Stimulated activated naive CD8-positive, alpha-beta T cell treated with anti-CD3 and anti-CD28 coated beads, Interleukin-15, Interleukin-2, amounts not matched to agents 100 U/mL and 50 U/mL, for 24 hours (primary cell): Measurements from ENCODE around the gene PLXDC1.
"Not testable (repeated sequence)": the region's sequence is repeated elsewhere in the genome, so short reads cannot be mapped to it uniquely, and the experiment has no call there.

Source experiments
- ATAC-seq: fragments of 150-1000 bp; cut with Tn5 transposase; one replicate; pipeline ENCODE4 v1.10.0; 2021
- DNase-seq: peaks from one replicate; pipeline ENCODE4 v3.0.0; 2021

The PLXDC1 gene

DNA sequence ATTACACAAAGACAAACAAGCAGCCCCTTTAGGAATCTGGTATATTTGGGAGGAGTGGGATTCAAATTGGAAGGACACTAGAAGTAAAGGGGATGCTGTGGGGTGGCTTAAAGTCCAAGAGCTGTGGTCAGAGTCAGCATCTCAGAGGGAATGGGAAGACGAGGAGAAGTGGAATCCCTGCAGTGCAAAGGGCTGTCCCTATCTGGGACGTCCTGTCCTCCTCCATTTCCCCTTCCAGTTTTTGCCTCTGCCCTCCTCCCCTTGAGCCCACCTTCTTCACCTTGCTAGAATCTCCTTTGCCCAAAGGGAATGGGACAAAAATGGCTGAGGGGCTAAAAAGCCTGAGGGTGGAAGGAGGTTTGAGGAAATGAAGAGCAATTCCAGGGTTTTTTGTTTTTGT lies 4.2 kb upstream of the PLXDC1 start:
- ATAC-seq (no peak), DNase-seq (no peak)

DNA sequence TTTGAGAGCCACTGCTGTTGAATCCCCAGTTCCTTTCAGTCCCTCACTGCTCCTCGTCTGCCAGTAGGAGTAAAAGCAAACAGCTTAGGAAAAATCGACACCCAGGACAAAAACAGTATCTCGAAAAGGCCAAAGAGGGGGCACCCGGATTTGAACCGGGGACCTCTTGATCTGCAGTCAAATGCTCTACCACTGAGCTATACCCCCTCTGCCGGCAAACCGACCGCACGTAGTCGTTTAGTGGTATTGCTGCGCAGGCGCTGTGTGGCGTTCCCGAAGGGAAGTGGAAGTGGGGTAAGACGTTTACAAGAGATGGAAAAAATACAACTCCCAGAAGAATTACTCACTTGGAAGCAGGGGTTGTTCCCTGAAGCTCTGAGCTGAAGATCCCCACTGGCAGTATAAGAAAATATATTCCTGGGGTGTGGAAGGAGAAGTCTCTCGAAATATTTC lies 2.2 kb upstream of the PLXDC1 start:
- DNase-seq (peak; percentile 94), ATAC-seq (peak; percentile 48)

DNA sequence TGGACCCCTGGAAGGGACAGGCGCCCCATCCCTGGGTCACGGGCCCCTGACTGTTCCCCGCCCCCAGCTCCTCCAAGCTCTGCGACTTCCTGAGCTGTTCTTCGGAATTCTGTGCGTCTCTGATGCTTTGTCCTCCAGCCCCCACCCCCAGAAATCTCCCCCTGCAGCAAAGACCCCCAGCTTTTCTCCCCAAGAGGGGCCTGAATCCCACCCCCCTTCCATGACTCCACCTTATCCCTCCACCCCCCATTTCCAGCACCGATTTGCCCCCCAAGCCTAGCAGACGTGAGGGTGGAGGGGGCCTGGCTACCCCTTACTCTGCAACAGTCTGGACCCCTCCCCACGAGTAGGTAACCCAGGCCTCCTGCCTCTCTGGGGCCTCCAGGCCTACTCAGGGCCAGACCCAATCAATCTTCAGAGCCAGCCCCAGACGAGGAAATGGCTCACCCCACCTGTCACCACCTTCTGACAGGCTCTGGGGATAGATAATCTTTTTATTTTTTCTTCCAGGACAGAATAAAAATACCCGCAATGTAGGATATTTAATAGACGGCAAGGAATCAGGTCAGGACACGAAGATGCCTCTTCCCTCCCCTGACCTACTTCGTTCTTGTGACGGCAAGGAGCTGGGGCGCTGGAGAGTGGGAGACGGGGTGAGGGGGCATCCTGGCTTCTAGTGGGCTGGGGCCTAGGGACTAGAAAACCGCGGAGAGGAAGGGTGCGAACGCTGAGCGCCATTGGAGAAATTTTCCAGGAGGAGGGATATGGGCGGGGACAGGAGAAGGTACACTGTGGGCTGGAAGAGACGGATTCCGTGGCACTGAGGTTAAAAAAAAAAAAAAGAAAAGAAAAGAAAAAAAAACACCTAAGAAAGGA lies 744 bp upstream of the PLXDC1 start:
- DNase-seq = peak; percentile 30

DNA sequence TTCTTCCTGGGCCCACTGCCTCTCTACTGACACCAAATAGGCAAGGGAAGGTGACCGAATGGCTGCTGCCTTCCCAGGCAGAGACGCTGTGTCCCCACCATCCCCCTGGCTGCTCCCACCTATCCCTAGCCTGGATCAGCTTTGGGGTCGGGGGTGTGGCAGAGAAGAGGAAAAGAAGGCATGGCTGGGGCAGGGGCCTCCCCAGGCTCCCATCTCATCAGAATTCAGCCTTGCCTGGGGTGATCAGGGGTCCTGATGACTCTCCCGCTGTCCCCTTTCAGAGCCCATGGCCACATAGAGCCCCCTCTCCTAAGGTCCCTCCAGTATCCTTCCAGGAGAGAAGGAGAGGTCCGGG lies 665 bp downstream of the PLXDC1 start:
- no peak for DNase-seq
- ATAC-seq = no peak

More for the DNA sequence above, 744 bp upstream of the PLXDC1 start:
- no peak for ATAC-seq

DNA sequence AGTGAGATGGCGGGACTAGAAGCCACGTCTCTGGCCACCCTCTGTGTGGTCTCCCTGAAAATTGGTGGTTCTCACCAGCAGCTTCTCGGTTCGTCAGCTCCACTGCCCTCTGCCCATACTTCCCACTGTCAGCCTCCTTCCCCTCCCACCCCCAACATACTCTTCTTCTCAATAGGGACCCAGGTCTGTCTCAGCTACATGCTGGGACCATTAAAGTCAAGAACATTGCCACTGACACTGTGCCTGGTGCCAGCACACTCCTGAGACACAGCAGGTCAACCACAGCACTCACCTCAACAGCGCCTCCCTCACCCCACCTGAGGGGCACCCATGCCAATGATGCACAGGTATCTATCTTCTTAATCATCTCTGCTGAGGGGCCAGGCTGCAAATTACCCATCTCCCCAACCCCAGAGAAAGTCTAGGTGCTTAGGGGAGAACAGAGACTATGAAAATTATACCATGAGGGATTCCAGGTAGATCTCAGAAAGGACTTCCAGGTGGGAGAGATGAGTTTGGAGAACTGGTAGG lies 1.3 kb downstream of the PLXDC1 start:
- ATAC-seq (no peak), DNase-seq (no peak)

DNA sequence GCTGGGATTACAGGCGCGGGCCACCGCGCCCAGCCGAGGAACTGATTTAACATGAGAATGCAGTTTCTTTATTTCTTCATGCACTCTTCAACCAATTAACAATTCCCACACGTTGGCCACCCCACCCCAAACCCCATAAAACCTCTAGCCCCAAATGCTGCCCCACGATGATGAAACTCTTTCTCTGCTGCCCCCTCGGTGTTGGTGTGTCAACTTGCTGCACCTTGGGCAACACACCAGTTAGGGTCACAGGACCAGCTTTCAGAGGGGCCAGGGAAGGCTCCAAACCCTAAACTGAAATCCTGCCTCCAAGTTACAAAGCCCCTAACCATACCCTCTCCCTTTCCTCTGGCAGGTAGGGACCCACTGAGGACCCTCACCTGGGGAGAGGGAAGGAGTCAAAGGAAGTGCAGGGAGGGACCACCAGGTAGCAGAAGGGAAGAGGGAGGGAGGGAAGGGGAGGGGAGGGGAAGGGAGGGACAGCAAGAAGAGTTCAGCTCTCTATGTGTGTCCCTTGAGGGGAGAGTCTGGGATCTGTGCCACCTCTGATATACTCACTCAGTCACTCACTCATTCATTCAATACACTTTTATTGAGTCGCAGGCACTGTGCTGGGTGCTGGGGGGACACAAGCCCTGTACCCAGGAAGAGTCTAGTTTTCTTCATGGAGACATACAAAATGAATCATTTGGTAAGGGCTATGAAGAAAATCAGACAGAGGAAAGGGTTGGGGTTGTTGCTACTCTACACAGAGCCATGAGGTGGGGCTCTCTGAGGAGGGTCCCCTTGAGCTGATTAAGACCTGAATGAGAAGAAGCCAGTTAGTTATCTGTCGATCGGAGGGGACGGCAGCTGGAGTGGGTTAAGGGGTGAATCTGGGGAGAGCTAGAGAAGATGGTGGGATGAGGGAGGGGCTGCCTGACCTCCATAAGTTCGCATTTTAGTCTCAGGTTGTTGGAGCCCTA lies 3.9 kb downstream of the PLXDC1 start:
- ATAC-seq (no peak), DNase-seq (no peak)

DNA sequence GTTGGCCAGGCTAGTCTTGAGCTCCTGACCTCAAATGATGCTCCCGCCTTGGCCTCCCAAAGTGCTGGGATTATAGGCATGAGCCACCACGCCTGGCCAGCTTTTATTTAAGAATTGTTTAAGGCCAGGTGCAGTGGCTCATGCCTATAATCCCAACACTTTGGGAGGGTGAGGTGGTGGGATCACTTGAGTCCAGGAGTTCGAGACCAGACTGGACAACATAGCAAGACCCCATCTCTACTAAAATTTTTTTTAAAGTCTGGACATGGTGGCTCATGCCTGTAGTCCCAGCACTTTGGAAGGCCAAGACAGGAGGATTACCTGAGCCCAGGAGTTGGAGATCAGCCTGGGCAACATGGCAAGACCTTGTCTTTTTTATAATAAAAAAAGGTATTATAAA lies 5.2 kb downstream of the PLXDC1 start:
- no peak for ATAC-seq
- no peak for DNase-seq

DNA sequence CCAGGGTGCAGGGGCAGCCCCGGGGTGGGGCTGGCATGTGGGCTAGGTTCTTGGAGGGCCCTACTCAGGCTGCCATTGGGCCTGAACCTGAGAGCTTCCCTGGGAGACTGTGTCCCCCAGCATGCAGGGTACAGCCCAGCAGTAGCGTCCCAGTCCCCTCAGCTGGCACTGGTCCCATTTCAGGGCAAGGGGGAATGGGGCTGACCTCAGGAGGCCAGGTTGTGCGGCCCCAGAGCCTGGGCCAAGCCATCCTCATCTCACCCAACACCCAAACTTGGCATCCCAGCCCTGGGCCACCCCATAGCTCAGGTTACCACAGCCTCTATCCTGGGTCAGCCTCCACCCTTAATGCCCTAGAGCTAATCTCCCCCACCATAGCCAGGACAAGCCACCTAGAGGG lies 6.3 kb downstream of the PLXDC1 start:
- ATAC-seq = no peak

DNA sequence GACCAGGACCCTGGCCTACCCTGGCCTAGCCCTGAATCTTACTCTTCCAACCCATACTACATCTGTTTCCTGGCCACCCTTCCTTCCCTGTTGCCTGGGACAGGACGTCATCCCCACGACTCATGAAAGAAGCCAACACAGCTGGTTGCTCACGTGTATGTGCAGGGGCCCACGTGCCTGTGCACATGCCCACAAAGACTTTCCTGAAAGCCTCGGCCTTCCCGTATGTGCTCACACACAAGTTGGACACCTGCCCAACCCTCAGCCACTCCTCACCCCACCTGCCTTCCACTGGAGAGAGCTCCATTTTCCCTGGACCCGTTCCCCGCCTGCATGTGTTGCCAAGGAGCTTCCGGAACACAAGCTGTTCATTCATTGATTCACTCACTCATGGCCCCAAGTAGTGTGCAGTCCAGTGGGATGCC lies 7.0 kb downstream of the PLXDC1 start:
- no peak for DNase-seq
- ATAC-seq = no peak

More for the DNA sequence above, 6.3 kb downstream of the PLXDC1 start:
- no peak for DNase-seq

DNA sequence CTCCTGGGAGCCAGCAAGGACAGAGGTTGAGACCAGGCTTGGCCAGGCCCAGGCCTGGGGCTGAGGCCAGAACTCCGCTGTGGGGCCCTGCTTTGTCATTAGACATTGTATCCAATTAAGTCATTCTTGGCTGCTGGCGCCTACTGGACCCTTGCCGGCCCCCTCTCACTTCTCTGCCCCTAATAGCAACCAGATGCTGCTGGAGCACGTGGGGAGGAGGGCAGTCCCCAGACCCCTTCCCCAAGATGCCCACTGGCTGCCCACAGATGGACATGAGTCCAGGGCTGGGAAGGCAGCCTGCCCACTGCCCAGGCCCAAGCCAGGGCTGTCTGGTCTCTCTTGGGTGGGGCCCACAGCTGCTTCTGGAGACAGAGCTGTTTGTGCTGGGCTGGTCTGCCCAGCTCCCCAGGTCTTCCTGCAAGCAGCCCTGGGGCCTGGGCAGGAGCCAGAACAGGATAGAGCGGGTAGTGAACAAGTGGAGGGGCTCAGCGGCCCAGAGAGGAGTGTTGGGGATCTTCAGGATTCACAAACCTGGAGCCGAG lies 7.8 kb downstream of the PLXDC1 start:
- DNase-seq (no peak), ATAC-seq (no peak)

DNA sequence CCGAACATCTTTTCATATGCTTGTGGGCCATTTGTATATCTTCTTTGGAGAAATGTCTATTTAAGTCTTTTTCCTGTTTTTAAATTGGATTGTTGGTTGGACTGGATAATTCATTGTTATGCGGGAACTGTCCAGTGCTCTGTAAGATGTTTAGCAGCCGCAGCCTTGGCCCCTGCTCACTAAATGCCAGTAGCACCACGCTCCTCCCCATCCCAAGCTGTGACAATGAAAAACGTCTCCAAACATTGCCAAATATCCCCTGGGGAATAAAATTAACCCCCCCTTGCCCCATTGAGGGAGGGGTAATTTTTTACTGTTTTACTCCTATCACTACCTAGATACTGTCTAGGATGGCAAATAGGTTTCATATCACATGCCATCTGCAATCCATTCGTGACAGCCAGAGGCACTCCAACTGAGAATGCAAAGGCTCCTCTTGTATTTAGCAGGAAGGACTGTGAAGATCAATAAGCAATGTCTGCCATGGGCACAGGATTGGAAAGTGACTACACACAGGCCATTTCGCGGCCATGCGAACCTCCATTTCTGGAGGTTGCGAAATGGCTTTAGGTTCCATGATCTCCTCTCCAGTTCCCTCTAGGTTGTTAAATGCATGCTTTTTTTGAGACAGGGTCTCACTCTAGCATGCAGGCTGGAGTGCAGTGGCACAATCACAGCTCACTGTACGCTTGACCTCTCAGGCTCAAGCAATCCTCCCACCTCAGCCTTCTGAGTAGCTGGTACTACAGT lies 9.3 kb downstream of the PLXDC1 start:
- no peak for DNase-seq
- no peak for ATAC-seq

DNA sequence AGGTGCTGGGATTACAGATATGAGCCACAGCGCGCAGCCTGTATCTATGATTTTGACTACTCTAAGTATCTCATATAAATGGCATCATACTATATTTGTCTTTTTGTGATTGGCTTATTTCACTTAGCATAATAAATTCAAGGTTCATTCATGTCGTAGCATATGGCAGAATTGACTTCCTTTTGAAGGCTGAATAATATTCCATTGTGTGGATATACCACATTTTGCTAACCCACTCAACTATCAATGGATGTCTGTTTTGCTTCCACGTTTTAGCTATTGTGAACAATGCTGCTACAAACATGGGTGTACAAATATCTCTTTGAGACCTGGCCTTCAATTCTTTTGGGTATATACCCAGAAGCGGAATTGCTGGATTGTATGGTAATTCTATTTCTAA lies 10.1 kb downstream of the PLXDC1 start:
- no peak for DNase-seq
- no peak for ATAC-seq

DNA sequence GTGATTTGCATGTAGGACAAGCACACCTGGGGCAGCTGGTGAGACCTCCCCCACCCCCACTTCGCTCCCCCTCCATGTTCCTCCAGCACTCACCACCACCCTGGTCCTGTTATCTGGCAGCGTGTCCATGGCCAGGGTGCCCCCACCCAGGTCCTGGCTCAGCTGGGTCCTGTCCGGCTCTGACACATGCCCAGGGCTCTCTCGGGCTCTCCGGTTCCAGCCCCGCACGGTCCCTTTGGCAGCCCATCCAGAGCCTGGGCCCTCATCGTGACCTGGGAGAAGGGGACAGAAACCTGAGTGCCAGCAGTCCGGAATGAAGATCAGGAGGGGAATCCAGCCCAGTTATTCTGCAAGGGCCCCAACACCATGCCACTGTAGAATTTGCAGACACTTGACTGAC lies 11.9 kb downstream of the PLXDC1 start:
- DNase-seq = no peak
- no peak for ATAC-seq

DNA sequence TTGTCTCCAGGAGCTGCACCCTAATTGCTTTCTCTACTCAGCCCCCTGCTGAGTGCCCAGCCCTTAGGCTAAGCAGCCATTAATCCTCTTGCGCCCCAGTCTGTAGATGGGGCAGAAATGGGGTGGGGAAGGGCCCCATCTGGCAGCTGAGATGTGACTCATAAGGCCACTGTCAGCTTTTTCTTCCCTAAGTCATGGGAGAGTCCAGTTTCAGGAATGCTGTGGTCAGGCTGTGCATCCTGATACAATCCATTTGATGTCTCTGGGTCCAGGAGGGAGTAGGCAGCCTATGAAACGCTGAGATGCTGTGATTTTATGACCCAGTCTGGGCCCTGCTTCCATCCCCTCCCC lies 12.3 kb downstream of the PLXDC1 start:
- DNase-seq (no peak), ATAC-seq (no peak)

DNA sequence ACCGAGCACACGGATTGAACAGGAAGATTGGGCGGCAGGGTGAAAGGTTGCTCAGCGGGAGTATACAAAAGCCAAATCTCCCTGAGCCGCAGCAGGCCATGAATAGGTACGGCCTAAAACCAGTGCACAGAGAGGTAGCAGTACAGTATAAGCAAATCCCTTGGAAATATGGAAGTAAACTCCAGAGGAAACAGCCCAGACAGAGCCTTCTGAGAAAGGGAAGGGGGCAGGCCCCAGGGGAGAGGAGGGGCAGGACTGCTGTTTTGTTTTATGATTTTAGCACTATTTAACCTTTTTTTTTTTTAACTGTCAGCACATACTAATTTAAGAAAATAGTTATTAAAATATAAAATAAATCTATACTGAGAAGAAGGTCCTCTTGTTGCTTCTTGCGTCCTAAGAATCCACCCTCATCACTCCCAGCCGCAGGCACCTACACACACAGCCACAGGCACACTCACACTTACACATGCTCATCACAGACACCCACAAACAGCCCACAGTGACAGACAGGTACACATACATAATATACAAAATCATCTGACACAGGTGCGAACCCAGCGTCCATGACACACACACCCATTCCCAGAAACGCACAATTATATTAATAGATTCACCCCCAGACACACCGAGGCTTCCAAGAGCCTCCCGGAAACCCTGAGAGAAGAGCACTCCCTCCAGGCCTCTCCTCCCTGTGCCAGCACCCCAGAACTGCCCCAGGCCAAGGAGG lies 12.8 kb downstream of the PLXDC1 start:
- ATAC-seq (no peak), DNase-seq (no peak)

DNA sequence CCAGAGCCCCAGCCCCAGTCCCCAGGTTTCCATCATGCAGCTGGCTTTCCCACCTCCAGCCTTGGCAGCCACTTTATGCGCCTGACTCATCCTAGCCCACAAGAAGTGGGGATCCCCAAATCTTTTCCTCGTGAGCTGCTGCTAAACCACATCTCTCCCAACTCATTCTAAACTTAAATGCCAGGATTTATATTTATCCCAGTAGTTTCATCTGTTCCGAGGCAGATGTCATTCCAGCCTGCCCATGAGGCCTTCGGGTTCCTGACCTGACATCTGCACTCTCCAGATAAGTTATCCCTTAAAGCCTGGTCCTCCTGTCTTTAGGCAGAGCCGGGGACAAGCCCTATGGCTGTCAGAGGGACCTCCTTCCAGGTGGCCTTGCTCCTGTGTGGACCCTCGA lies 16.6 kb downstream of the PLXDC1 start:
- ATAC-seq = no peak
- no peak for DNase-seq

DNA sequence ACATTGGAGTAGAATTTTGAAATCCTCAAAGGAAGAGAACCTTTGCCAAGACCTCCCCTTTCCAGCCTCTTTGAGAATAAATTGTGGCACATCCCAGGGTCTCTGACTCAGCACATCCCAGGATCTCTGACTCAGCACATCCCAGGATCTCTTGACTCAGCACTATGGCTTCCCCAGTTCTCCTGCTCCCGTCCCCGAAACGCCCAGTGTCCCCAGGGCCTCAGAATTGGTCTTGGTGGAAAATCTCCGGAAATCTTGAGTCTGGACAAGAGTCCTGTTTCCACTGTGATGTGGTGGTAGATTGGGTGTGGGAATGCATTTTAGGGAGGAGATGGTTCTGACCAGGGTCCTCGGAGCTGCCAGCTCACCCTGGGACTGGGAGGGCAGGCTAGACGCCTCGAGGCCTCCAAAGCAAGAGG lies 19.2 kb downstream of the PLXDC1 start:
- DNase-seq (no peak), ATAC-seq (no peak)

DNA sequence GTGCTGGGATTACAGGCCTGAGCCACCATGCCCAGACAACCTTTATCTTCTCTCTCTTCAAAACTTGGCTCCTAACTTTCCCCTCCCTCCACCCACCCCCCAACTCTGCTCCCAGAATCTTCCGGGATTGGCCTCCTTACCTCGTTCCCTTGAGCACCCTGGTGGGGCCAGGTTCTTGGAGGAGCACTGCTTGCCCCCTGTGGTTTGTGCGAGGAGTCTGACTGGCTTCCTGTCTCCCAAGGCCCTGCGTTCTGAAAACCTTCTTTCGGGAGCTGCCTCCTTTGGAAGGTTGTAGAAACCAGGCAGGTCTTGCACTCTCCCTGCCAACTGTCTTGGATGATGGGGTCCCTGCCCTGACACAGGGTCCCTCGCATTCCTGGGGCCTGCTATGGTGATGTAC lies 19.8 kb downstream of the PLXDC1 start:
- DNase-seq = no peak
- ATAC-seq = no peak

DNA sequence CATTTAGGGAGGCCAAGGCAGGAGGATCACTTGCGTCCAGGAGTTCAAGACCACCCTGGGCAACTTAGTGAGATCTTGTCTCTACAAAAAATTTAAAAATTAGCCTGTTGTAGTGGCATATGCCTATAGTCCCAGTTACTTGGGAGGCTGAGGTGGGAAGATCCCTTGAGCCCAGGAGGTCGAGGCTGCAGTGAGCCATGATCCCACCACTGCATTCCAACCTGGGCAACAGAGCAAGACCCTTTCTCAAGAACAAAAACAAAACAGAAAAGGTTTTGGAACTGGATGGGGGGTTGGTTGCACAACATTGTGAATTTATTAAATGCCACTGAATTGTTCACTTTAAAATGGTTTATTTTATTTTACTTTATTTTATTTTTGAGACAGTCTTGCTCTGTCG lies 21.2 kb downstream of the PLXDC1 start:
- ATAC-seq = no peak
- DNase-seq = no peak

DNA sequence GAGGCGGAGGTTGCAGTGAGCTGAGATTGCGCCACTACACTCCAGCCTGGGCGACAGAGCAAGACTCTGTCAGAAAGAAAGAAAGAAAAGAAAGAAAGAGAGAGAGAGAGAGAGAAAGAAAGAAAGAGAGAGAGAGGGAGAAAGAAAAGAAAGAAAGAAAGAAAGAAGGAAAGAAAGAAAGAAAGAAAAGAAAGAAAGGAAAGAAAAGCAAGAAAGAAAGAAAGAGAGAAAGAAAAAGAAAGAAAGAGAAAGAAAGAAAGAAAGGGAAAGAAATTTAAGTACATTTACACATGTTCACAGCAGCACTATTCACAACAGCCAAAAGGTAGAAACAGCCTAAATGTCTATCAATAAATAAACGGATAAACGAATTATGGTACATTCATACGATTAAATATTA lies 21.9 kb downstream of the PLXDC1 start:
- not testable (repeated sequence) for ATAC-seq, DNase-seq

DNA sequence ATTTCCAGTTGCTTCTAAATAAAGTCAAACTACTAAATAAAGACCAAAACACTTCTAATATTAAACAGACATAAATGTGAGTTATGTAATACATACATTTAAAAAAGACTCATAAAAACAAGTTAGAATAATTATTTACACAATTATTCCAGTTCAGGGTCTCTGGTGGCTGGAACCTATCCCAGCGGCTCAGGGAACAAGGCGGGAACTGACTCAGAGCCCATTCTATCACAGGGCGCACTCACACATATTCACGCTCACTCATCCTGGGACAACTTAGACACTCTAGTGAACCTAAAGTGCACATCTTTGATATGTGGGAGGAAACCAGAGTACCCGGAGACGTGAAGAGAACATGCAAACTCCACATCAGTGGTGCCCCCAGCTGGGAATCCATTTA lies 25.0 kb downstream of the PLXDC1 start:
- DNase-seq = no peak

More for the DNA sequence above, 25.0 kb downstream of the PLXDC1 start:
- ATAC-seq = no peak
